T-helper 1 cell treated with Interleukin-12 subunit alpha and Interleukin-12 subunit beta and Interleukin-4 antibody, amounts not matched to agents 30 ng/mL and 1 ng/mL, for 36 hours (primary cell): ENCODE data around the gene COX20. TPM values are rescaled to one million over a fixed set of nuclear protein-coding genes. Genes with fewer than 3 reads are reported as not detected.

Experiments
- intact Hi-C: fragments of 100-400 bp; cut with micrococcal nuclease; formaldehyde crosslinking; loops from one replicate; pipeline ENCODE4 v1.15.1; 2024
- total RNA-seq: library from RNA; stranded (reverse); gene quantifications from 2 replicates; pipeline ENCODE4 v1.2.3, GENCODE V29; 2022

The COX20 gene
- total RNA-seq, 1 donor from 2014 or later: 22.2 TPM

DNA sequence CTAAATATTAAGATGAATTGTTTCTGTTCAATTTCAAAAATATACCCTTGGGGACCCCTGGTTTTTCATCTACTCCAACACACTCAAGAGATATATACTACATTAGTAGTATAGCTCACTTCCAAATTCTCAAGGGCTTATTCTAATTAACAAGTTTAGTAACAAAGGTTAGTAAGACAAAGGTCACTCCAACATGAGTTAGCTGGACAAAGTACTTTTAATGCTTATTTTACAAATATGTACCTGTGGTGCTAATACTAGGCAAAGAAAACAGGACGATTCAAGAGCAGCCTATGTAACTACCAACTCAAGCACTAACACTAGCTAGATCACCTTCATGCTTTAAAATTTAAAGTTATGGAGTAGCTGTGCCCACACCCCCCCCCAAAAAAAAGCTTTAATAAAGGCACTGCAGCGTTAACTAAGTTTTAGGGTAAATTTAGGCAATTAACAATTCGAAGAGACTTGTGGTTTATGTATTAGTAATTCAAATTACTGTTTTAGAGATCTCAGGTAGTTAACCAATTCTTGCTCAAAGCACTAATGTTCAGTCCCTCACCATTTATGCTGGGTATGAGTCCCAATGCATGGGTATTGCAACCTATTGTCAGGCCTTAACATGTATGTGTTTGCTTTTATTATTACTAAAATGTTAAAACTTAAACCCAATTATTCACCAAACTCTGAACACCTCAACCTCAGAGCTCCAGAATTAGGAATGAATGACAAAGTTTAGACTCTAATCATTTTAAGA lies 14.8 kb downstream of the COX20 start:
- intact Hi-C loops: no loop called here

- intact Hi-C loops: no loop called here
Measured at GRCh38 chr1:244850896-244851295, 15.4 kb downstream of the COX20 start.

DNA sequence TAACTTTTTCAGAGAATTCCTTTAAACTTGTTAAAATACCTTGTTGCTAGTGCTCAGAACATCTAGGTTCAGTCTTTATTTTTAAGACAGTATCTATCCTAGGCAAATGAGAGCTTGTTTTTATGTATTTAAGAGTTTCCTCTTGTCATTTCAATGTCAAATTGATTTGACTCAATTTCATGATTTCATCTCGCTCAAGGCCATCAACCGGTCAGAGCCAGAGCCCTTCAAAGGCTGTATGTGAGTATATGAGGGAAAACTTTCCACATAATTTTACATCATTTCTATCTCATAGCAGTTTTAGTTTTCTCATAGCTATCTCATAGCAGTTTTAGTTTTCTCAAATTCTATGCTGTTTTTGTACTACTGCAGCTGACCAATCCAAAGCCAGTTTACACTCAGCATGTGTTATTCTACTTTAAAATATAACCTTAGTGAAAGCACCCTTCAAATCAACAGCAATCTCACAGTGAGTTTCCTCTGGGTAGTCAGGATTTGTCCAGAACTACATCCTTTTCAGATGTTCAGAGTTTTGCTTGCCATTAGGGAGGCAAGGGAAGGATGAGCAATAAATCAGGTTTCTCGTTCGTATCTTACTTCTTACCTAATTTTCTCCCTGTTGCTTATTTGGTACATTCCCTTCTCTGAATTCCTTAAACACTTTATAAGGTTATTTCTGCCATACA lies 16.2 kb downstream of the COX20 start:
- intact Hi-C loops: no loop called here

GRCh38 chr1:244852694-244853093 lies 17.2 kb downstream of the COX20 start:
- intact Hi-C loops: loop anchor here (1.0 kb wide), 1 partner anchor 10 kb away; no protein-coding TSS in a partner anchor

DNA sequence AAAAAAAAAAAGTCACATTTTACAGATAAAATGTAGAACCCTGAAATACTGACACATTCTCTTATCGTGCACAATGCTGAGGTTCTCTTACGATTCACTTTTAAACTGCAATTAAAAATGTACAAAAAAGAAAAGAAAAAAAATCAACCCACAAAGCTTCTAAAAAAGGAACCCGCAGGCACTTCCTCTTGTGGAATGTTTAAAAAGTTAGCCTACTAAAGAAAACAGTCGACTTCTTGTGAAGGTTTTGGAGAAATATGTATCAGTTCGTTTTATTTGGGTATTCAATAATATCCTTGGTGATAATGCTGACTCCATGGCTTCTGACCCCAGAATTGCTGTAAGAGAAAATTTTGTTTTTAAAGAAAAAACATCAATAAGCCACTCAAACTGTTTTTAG lies 18.7 kb downstream of the COX20 start:
- intact Hi-C loops: no loop called here

- intact Hi-C loops: loop anchor here (1.0 kb wide), 2 partner anchors 8 to 187 kb away; no protein-coding TSS in a partner anchor
Measured at GRCh38 chr1:244854865-244855578, 19.6 kb downstream of the COX20 start.

DNA sequence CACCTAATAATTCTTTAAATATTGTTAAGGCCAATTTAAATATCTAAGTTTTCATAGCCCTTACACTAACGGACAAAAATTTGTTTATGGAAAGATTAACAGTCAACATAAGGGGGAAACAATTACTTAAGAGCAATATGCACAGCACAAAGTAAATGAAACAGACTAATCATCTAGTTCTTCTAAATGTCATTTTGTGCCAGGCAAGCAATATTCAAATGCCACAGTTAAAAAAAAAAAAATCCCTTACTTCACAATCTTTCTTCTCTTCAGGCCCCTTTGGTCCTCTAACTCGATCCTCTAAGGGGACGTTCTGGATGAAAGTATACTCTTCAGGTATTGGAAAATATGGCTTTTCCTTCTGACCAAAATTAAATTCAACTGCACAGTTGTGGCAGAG lies 22.3 kb downstream of the COX20 start:
- intact Hi-C loops: no loop called here

- intact Hi-C loops: no loop called here
Measured at GRCh38 chr1:244858357-244858756, 22.9 kb downstream of the COX20 start.

GRCh38 chr1:244860078-244860477 lies 24.6 kb downstream of the COX20 start:
- intact Hi-C loops: loop anchor here (10.0 kb wide), 2 partner anchors 1015 to 1095 kb away; no protein-coding TSS in a partner anchor

GRCh38 chr1:244860914-244861610 lies 25.6 kb downstream of the COX20 start:
- intact Hi-C loops: loop anchor here (10.0 kb wide), 2 partner anchors 1016 to 1094 kb away; no protein-coding TSS in a partner anchor

- intact Hi-C loops: loop anchor here (1.0 to 10.0 kb wide), 5 partner anchors 8 to 1705 kb away; partner anchors contain the start of genes CNST and TFB2M
Measured at GRCh38 chr1:244861683-244862082, 26.2 kb downstream of the COX20 start.

DNA sequence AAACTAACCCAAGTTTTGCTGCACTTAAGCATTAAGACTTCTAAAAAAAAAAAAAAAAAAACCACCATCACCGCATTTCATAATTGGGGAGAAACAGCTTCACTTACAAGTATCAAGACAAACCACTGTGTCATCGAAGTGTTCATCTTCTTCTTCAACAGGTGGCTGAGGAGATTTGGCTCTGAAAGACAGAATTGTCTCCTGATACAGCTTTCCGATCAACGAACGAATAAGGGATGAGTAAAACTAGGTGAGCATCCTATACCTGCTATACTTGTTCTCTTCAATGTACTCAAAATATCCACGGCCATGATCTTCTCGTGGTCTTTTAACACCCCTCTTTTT lies 26.9 kb downstream of the COX20 start:
- intact Hi-C loops: loop anchor here (1.0 to 10.0 kb wide), 5 partner anchors 9 to 1704 kb away; partner anchors contain the start of genes CNST and TFB2M

DNA sequence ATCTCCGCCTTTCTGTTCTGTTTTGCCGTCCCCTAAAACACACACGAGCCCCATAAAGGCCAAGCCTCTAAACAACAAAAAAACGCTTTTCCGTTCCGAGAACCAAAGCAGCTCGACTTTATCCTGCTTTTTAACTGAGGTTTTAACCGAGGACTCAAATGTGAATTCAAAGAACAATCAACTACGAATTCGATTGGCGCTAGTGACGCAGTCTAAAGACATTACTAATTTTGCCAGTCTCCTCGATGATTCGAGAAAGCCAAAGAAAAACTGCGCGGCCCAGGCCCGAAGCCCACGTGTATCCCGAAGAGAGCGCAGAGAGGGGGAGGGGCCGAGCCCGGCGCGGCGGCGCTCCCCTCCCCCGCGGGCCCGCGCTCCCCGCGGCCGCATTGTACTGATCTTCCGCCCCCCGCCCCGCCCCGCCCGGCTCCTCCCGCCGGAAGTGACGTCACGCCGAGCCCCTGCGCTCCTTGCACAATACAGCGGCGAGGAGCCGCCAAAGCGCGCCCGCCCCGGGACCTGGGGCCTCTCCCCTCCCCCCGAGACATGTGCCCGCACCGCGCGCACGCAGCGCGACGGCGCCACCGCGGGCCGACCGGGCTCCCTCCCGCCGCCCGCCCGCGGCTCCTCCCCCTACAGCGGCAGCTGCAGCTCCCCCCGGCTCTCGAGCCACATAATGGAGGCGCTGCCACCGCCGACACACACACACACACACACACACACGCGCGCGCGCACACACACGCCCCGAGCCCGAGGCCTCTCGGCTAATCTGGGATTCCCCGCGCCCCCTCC lies 27.4 kb downstream of the COX20 start:
- intact Hi-C loops: loop anchor here (1.0 to 10.0 kb wide), 5 partner anchors 10 to 1704 kb away; partner anchors contain the start of genes CNST and TFB2M

- intact Hi-C loops: loop anchor here (1.0 to 10.0 kb wide), 12 partner anchors 28 to 1703 kb away; partner anchors contain the start of genes CATSPERE, CEP170, CNST and COX20
Measured at GRCh38 chr1:244863491-244864252, 28.2 kb downstream of the COX20 start.

- intact Hi-C loops: loop anchor here (1.0 to 10.0 kb wide), 11 partner anchors 29 to 1609 kb away; partner anchors contain the start of genes CATSPERE, CEP170 and COX20
Measured at GRCh38 chr1:244864253-244865027, 29.0 kb downstream of the COX20 start, which contains the start of gene HNRNPU. Gene HNRNPU (minus strand): TSS chr1:244864543. CDS start chr1:244864307, 236 bp downstream.

DNA sequence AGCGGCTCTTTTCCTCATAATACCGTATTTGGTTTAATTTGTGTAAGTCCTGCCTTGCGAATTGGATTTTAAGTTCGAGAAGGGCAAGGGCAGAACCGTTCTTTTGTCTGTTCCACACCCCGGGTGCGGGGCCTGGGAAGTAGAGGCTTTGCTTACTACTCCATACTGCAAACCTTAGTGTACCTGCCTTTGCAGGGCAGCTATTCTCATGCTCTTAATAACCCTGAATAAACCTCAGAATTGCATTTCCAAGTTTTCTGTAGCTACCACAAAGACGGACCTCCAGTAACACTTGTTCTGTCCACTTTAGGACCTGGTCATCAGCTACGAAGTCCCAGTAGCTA lies 29.5 kb downstream of the COX20 start:
- intact Hi-C loops: loop anchor here (2.0 to 10.0 kb wide), 3 partner anchors 542 to 1090 kb away; no protein-coding TSS in a partner anchor

DNA sequence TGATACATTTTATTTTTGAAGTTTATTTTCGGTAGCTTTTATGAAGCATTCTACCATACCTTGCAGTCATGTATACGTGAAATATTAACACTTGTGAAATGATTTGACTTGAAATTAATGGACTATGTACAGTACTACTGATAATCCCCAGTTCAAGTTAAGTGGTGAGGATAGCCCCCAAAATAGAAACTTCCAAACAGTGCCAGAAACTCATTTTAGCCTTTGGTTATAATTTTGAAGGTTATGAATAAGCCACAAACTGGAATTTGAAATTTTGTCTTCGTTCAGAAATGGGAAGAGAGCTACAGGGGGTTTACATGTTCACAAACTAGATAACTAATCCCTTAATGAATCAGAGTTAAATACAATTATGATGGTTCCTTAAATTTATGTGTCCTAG lies 30.4 kb downstream of the COX20 start:
- intact Hi-C loops: loop anchor here (2.0 to 10.0 kb wide), 3 partner anchors 543 to 1089 kb away; no protein-coding TSS in a partner anchor

DNA sequence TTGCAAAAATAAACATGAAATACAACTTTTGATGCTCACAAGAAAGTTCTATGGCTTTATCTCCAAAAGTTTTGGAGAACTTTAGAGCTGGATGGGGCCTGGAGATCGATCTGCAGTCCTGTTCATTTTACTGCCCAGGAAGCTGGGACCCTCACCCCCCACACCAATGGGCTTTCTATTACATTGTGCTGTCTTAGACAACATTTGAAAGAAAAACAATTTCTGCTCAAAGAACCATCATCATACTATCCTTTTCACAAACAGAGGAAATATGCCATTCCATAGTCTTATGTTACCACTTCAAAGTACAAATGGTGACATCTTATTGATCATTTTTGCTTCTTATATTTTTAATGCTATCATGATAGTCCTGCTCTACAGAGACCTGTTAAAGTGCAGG lies 30.9 kb downstream of the COX20 start:
- intact Hi-C loops: loop anchor here (10.0 kb wide), 2 partner anchors 1022 to 1088 kb away; no protein-coding TSS in a partner anchor
